Tibial nerve (tissue), 4 donors: ENCODE results near the gene ULBP1.

Experiments used
- EP300 ChIP-seq, 2 donors: sonication (generic); formaldehyde crosslinking; IDR thresholded peaks; one replicate each; pipeline ENCODE4 v1.6.1; 2017; ENCODE audit warnings: antibody characterized with exemption in 2 of 2, mild to moderate bottlenecking in 1 of 2
- POLR2A ChIP-seq, 2 donors: fragments of 450-650 bp; IDR thresholded peaks; one replicate each; pipeline ENCODE4 v1.6.1; 2017; ENCODE audit warnings: antibody characterized with exemption in 2 of 2, mild to moderate bottlenecking in 2 of 2, moderate library complexity in 2 of 2
- TF ChIP-seq, protein P1 (sequence below), 5 experiments: fragments of 200-600 bp in 3 of 5; fragments of 450-650 bp in 2 of 5; sonication (generic) in 3 of 5; IDR thresholded peaks; one replicate each; pipeline ENCODE4 v1.5.1; 2016 to 2019; ENCODE audit warnings: antibody characterized with exemption in 5 of 5, mild to moderate bottlenecking in 3 of 5, moderate library complexity in 2 of 5

DNA sequence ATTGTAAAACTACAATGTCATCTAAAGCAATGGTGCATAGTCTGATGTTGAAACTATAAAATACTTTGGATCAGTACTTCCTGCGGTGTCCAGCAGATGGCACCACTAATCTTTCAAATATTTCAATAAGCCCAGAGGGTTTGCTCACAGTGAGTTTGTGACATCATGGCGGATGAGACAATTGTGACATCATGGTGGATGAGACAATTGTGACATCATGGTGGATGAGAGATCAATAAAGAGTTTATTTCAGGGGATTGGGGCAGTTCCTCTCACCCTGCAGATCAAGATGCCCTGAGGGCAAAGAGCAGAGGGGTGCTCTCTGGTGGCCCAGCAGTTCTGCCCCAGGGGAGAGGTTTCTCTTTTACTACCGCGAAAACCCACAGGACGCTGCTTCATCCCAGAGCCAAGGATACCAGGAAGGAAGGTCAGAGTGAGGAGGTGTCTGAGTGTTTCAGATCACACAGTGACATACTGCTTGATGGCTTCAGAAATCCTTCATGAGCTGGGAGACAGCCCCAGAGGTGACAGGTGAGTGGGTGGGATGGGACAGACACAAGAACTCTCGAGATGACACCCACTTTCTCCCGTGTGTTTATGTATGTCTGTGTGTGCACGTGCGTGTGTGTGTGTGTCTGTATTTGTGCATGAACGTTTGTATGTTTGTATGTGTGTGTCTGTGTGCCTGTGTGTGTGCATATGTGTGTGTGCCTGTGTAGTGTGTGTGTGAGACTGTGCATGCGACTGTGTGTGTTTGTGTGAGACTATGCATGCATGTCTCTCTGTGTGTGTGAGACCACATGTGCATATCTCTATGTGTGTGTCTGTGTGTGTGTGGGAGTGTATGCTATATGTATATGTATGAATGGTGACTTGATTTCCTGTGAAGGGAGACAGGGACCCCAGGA is 29.2 kb upstream of the ULBP1 start:
- TF ChIP-seq POLR2A (IDR thresholded peaks at IDR 0.05) (no peak), EP300 (IDR thresholded peaks at IDR 0.05) (no peak)
- TF ChIP-seq, protein P1, sequence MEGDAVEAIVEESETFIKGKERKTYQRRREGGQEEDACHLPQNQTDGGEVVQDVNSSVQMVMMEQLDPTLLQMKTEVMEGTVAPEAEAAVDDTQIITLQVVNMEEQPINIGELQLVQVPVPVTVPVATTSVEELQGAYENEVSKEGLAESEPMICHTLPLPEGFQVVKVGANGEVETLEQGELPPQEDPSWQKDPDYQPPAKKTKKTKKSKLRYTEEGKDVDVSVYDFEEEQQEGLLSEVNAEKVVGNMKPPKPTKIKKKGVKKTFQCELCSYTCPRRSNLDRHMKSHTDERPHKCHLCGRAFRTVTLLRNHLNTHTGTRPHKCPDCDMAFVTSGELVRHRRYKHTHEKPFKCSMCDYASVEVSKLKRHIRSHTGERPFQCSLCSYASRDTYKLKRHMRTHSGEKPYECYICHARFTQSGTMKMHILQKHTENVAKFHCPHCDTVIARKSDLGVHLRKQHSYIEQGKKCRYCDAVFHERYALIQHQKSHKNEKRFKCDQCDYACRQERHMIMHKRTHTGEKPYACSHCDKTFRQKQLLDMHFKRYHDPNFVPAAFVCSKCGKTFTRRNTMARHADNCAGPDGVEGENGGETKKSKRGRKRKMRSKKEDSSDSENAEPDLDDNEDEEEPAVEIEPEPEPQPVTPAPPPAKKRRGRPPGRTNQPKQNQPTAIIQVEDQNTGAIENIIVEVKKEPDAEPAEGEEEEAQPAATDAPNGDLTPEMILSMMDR (IDR thresholded peaks at IDR 0.05) = peak; percentile 73 to 82 (median 80)
